HepG2 (cell line): Measurements from ENCODE around the gene DNAJC5. TPM values are rescaled to one million over a fixed set of nuclear protein-coding genes. Genes with fewer than 3 reads are reported as not detected.
A peak's percentile ranks its signal among the peaks of the same experiment; 100 is the strongest.

Experiments used
- AGO1 ChIP-seq: fragments of 200-400 bp; formaldehyde crosslinking; IDR thresholded peaks from 2 replicates; pipeline ENCODE4 v1.6.1; 2017; ENCODE audit warnings: mild to moderate bottlenecking, low read depth, low read length, moderate library complexity; ENCODE audit not compliant: poor library complexity, severe bottlenecking
- AGO2 ChIP-seq: fragments of 200-400 bp; formaldehyde crosslinking; optimal IDR thresholded peaks from 2 replicates; pipeline ENCODE3; 2017; ENCODE audit warnings: mild to moderate bottlenecking, low read depth, low read length, moderate library complexity
- HMGA1 ChIP-seq: sonication (generic); formaldehyde crosslinking; conservative IDR thresholded peaks from 2 replicates; pipeline ENCODE4 v1.4.0; 2020; ENCODE audit warnings: missing genetic modification reagents
- IRX3 ChIP-seq: sonication (generic); formaldehyde crosslinking; IDR thresholded peaks from 2 replicates; pipeline ENCODE4 v1.8.1; 2023; ENCODE audit warnings: mild to moderate bottlenecking, low read depth, missing genetic modification reagents, borderline replicate concordance
- KDM5B ChIP-seq: sonication (generic); formaldehyde crosslinking; IDR thresholded peaks from 2 replicates; pipeline ENCODE4 v1.4.0; 2020; ENCODE audit warnings: missing genetic modification reagents, mild to moderate bottlenecking, borderline replicate concordance
- ZNF816 ChIP-seq: sonication (generic); formaldehyde crosslinking; IDR thresholded peaks from 2 replicates; pipeline ENCODE4 v1.8.0; 2022; ENCODE audit warnings: missing genetic modification reagents, mild to moderate bottlenecking, borderline replicate concordance
- polyA plus RNA-seq, 8 experiments: library from polyadenylated mRNA; depleted of rRNA in 3 of 8; stranded (reverse) in 7 of 8; unstranded in 1 of 8; fragments of >200 nt; fragmentation: Illumina TruSeq in 4 of 8; extraction: Trizol in 4 of 8; gene quantifications; 2 replicates each; pipeline versions ENCODE4 v1.2.1 to v1.2.3, GENCODE V29; 2011 to 2016; ENCODE audit warnings: low read depth in 4 of 8, missing spikeins in 1 of 8, mixed read lengths in 1 of 8; ENCODE audit not compliant: insufficient read depth in 1 of 8
- total RNA-seq, 5 experiments: library from RNA; depleted of rRNA; stranded (reverse); fragments of >200 nt; fragmentation: Illumina TruSeq; extraction: Trizol; gene quantifications; 2 replicates each; pipeline ENCODE4 v1.2.3, GENCODE V29; 2016; ENCODE audit warnings: low read depth in 1 of 5
- TF ChIP-seq, protein P1 (sequence below): sonication (generic); formaldehyde crosslinking; IDR thresholded peaks from 2 replicates; pipeline ENCODE4 v1.8.1; 2022; ENCODE audit warnings: low read depth, mild to moderate bottlenecking, missing genetic modification reagents
- TF ChIP-seq, protein P2 (sequence below): sonication (generic); formaldehyde crosslinking; conservative IDR thresholded peaks from 2 replicates; pipeline ENCODE4 v1.4.0; 2020; ENCODE audit warnings: missing genetic modification reagents

The DNAJC5 gene
- total and polyA plus RNA-seq, 2 of the 13 experiments (the other 11 are each of a cell fraction or from before 2014, with no cell fraction given) = 42.8 to 64.5 TPM

DNA sequence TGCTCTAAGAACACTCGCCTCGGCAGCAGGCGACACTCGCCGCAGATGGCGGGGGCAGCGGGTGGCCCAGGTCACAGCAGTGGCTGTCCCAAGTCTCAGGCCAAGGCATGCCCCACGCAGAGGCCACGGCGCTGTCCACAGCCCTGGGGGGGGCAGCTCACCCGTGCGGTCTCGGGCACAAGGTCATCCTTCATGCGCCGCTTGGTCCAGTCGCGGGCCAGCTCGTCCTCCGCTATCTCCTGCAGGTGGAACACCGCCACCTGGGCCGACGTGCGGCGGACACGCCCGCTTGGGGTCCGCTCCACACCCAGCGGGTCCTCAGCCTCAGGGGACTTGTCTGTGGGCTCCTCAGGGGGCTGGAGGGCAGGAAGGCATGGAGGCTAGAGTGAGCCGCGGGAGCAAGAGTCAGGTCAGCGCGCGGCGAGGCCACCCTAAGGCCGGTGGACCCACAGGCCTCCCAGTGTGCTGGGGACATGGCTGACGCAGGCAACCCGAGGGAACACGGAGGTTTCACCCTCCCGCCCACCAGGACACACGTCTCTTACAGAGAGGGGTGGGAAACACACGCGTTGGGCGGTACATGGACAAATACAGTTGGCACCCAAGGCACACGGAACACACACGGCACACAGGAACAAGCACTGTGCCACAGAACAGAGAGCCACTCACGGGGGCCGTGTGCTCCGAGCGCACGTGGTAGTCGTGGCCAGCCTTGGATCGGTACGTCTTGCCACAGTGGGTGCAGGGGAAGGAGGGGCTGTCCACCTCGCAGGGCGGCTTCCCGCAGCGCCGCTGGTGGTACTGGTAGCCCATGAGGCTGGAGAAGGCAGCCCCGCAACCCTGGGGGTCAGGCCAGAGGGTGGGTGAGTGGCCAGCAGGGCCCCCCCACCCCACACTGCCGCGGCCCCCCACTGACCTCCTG, 67.8 kb downstream of the DNAJC5 start (continued):
- TF ChIP-seq, protein P1, sequence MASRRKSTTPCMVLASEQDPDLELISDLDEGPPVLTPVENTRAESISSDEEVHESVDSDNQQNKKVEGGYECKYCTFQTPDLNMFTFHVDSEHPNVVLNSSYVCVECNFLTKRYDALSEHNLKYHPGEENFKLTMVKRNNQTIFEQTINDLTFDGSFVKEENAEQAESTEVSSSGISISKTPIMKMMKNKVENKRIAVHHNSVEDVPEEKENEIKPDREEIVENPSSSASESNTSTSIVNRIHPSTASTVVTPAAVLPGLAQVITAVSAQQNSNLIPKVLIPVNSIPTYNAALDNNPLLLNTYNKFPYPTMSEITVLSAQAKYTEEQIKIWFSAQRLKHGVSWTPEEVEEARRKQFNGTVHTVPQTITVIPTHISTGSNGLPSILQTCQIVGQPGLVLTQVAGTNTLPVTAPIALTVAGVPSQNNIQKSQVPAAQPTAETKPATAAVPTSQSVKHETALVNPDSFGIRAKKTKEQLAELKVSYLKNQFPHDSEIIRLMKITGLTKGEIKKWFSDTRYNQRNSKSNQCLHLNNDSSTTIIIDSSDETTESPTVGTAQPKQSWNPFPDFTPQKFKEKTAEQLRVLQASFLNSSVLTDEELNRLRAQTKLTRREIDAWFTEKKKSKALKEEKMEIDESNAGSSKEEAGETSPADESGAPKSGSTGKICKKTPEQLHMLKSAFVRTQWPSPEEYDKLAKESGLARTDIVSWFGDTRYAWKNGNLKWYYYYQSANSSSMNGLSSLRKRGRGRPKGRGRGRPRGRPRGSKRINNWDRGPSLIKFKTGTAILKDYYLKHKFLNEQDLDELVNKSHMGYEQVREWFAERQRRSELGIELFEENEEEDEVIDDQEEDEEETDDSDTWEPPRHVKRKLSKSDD (CRISPR knock-in tag) = no peak
- TF ChIP-seq ZNF816 (CRISPR knock-in tag) = no peak
- TF ChIP-seq AGO1 = no peak
- 0 out of 2 replicates have a peak, but pooled peaks have one; percentile 10 for TF ChIP-seq KDM5B (CRISPR knock-in tag)
- TF ChIP-seq, protein P2, sequence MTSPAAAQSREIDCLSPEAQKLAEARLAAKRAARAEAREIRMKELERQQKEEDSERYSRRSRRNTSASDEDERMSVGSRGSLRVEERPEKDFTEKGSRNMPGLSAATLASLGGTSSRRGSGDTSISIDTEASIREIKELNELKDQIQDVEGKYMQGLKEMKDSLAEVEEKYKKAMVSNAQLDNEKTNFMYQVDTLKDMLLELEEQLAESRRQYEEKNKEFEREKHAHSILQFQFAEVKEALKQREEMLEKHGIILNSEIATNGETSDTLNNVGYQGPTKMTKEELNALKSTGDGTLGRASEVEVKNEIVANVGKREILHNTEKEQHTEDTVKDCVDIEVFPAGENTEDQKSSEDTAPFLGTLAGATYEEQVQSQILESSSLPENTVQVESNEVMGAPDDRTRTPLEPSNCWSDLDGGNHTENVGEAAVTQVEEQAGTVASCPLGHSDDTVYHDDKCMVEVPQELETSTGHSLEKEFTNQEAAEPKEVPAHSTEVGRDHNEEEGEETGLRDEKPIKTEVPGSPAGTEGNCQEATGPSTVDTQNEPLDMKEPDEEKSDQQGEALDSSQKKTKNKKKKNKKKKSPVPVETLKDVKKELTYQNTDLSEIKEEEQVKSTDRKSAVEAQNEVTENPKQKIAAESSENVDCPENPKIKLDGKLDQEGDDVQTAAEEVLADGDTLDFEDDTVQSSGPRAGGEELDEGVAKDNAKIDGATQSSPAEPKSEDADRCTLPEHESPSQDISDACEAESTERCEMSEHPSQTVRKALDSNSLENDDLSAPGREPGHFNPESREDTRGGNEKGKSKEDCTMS (CRISPR knock-in tag) = no peak
- no peak for TF ChIP-seq IRX3 (CRISPR knock-in tag)
- peak; percentile 39 for TF ChIP-seq AGO2
- TF ChIP-seq HMGA1 (CRISPR knock-in tag) = no peak
